Kidney (tissue), 22 donors: ENCODE results near the gene TCF25. TPM values are rescaled to one million over a fixed set of nuclear protein-coding genes. Genes with fewer than 3 reads are reported as not detected.
"Not testable (repeated sequence)": the region's sequence is repeated elsewhere in the genome, so short reads cannot be mapped to it uniquely, and the experiment has no call there.

Experiments
- DNase-seq, 5 donors: peaks; one replicate each; pipeline ENCODE4 v3.0.0-alpha.2; 2013 to 2020
- FAIRE-seq: peaks from 2 replicates; lab custom pipeline; 2012; peaks lifted over from hg19 to GRCh38; lab: Jason Lieb, UNC
- H3K27ac ChIP-seq, 2 donors: one replicate each; pipeline ENCODE4 v1.7.0; 2013; ENCODE audit warnings: low read depth in 2 of 2, low read length in 2 of 2, inconsistent platforms in 1 of 2
- H3K27me3 ChIP-seq: one replicate; pipeline ENCODE4 v1.7.1; 2013; ENCODE audit warnings: low read length, inconsistent platforms; ENCODE audit not compliant: control insufficient read depth, insufficient read depth
- H3K36me3 ChIP-seq, 3 donors: one replicate each; pipeline versions ENCODE4 v1.7.0 to v1.7.1; 2013; ENCODE audit warnings: low read length in 3 of 3, control low read depth in 1 of 3, inconsistent platforms in 1 of 3; ENCODE audit not compliant: insufficient read depth in 3 of 3, control insufficient read depth in 2 of 3
- H3K4me1 ChIP-seq, 3 donors: one replicate each; pipeline versions ENCODE4 v1.7.0 to v1.7.1; 2013; ENCODE audit warnings: low read length in 3 of 3, inconsistent platforms in 1 of 3, low read depth in 1 of 3; ENCODE audit not compliant: control insufficient read depth in 2 of 3, insufficient read depth in 2 of 3
- H3K4me3 ChIP-seq, 3 donors: one replicate each; pipeline versions ENCODE4 v1.7.0 to v1.8.1; 2013; ENCODE audit warnings: low read length in 3 of 3, control low read depth in 1 of 3, inconsistent platforms in 1 of 3
- H3K9ac ChIP-seq, 3 donors: one replicate each; pipeline versions ENCODE4 v1.7.0 to v1.7.1; 2013; ENCODE audit warnings: low read length in 3 of 3, control low read depth in 1 of 3, inconsistent platforms in 1 of 3
- H3K9me3 ChIP-seq, 3 donors: one replicate each; pipeline versions ENCODE4 v1.7.0 to v1.7.1; 2013; ENCODE audit warnings: low read length in 3 of 3, control low read depth in 1 of 3, inconsistent platforms in 1 of 3; ENCODE audit not compliant: control insufficient read depth in 2 of 3, insufficient read depth in 1 of 3
- CTCF ChIP-seq: IDR thresholded peaks from 3 replicates; pipeline ENCODE4 v1.5.1; 2012; ENCODE audit warnings: mild to moderate bottlenecking, moderate library complexity, borderline replicate concordance; ENCODE audit not compliant: insufficient read depth; ENCODE audit errors: extremely low read depth
- intact Hi-C: fragments of 100-400 bp; cut with DNase I; formaldehyde crosslinking; loops from one replicate; pipeline ENCODE4 v1.11.1; 2022
- long read RNA-seq, 10 donors: library from polyadenylated mRNA in 1 of 10; unstranded in 1 of 10; transcript quantifications; one replicate each; pipeline ENCODE4 v2.0.0 and lab custom pipeline, GENCODE V29; 2021 to 2026
- polyA plus RNA-seq: library from polyadenylated mRNA; stranded (reverse); fragments of 350-450 nt; fragmentation: Illumina TruSeq; extraction: RNeasy Lipid Tissue Mini Kit (QIAGEN cat#74804); gene quantifications from one replicate; pipeline ENCODE4 v1.2.3, GENCODE V29; 2014; ENCODE audit warnings: low read depth, low replicate concordance; ENCODE audit not compliant: insufficient read depth
- total RNA-seq: library from RNA; stranded (reverse); fragmentation: NEBNext Ultra II Directional; extraction: Animal tissue kit (Norgen Biotek cat#: 25700); gene quantifications from one replicate; pipeline ENCODE4 v1.2.1, GENCODE V29; 2021
- donor health status: control.
- donor health status: control.
- donor health status: control.
- donor health status: control.
- donor health status: control.
- donor health status: DM: yes; HTN: yes; CAD: no.
- donor health status: Normal renal cell carcinoma (clear cell type).

Gene TCF25
- 209 TPM for total RNA-seq
- polyA plus RNA-seq, result 157 TPM
- long read RNA-seq, donor 1, transcript TCF25-201 (18 exons, 2,233 nt), result major isoform, 5 of 56 reads
- long read RNA-seq, donor 1, transcript TCF25-203 (2 exons, 981 nt), result major isoform, 5 of 56 reads
- long read RNA-seq, donor 1, partial matches to known transcripts, result 42 of 56 reads
- long read RNA-seq, donor 1, other reads (novel, unspliced or antisense), result 0 of 56 reads
- long read RNA-seq, donor 2, transcript TCF25-201 (18 exons, 2,233 nt), result major isoform, 11 of 40 reads
- long read RNA-seq, donor 2, transcript TCF25-220 (2 exons, 1,535 nt), result minor isoform, 5 of 40 reads
- long read RNA-seq, donor 2, partial matches to known transcripts, result 18 of 40 reads
- long read RNA-seq, donor 2, other reads (novel, unspliced or antisense), result 0 of 40 reads
- long read RNA-seq, donor 3, transcript TCF25-201 (18 exons, 2,233 nt), result minor isoform, 12 of 68 reads
- long read RNA-seq, donor 3, transcript TCF25-203 (2 exons, 981 nt), result major isoform, 13 of 68 reads
- long read RNA-seq, donor 3, partial matches to known transcripts, result 40 of 68 reads
- long read RNA-seq, donor 3, other reads (novel, unspliced or antisense), result 0 of 68 reads
- long read RNA-seq, donor 4, transcript TCF25-201 (18 exons, 2,233 nt), result major isoform, 8 of 21 reads
- long read RNA-seq, donor 4, partial matches to known transcripts, result 9 of 21 reads
- long read RNA-seq, donor 4, other reads (novel, unspliced or antisense), result 0 of 21 reads
- long read RNA-seq, donor 5, result 0 reads
- long read RNA-seq, donor 6, partial matches to known transcripts, result 22 of 24 reads
- long read RNA-seq, donor 6, other reads (novel, unspliced or antisense), result 0 of 24 reads
- long read RNA-seq, donor 7, transcript TCF25-201 (18 exons, 2,233 nt), result major isoform, 39 of 168 reads
- long read RNA-seq, donor 7, partial matches to known transcripts, result 107 of 168 reads
- long read RNA-seq, donor 7, other reads (novel, unspliced or antisense), result 18 of 168 reads
- long read RNA-seq, donor 8, transcript TCF25-203 (2 exons, 981 nt), result minor isoform, 5 of 77 reads
- long read RNA-seq, donor 8, transcript TCF25-220 (2 exons, 1,535 nt), result major isoform, 6 of 77 reads
- long read RNA-seq, donor 8, partial matches to known transcripts, result 65 of 77 reads
- long read RNA-seq, donor 8, other reads (novel, unspliced or antisense), result 0 of 77 reads
- long read RNA-seq, donor 9, partial matches to known transcripts, result 32 of 44 reads
- long read RNA-seq, donor 9, other reads (novel, unspliced or antisense), result 0 of 44 reads
- long read RNA-seq, donor 10, transcript TCF25-220 (2 exons, 1,535 nt), result minor isoform, 5 of 48 reads
- long read RNA-seq, donor 10, transcript TCF25-203 (2 exons, 981 nt), result minor isoform, 6 of 48 reads
- long read RNA-seq, donor 10, transcript TCF25-201 (18 exons, 2,233 nt), result major isoform, 11 of 48 reads
- long read RNA-seq, donor 10, partial matches to known transcripts, result 25 of 48 reads
- long read RNA-seq, donor 10, other reads (novel, unspliced or antisense), result 0 of 48 reads

- FAIRE-seq (no peak), DNase-seq (peak; percentile 92 to 97 (median 96))
- Histone ChIP-seq H3K4me3 (peak within 1 kb of the TSS; percentile 65 to 79 (median 69)), H3K9me3 (no peaks in the 10 kb centered on the region), H3K27me3 (no peaks in the 10 kb centered on the region), H3K4me1 (peaks cover 0 to 4% (median 0%) of the 10 kb centered on the region in 3 donors), H3K9ac (peak within 1 kb of the TSS; percentile 32 to 84 (median 83)), H3K36me3 (peaks cover 0 to 7% (median 5%) of the 10 kb centered on the region in 3 donors), H3K27ac (peak within 1 kb of the TSS; percentile 100)
- no peak for TF ChIP-seq CTCF
- intact Hi-C loops, result no loop called here
Measured at GRCh38 chr16:89873109-89873971, at the start of gene TCF25. TSS of gene TCF25 (plus strand) at chr16:89873592. CDS start at chr16:89873668, 76 bp downstream.

GRCh38 chr16:89823824-89824148 is 49.6 kb upstream of the TCF25 start:
- H3K36me3 ChIP-seq, DNase-seq, H3K27ac ChIP-seq, FAIRE-seq, H3K27me3 ChIP-seq, H3K9me3 ChIP-seq, H3K4me1 ChIP-seq, H3K4me3 ChIP-seq, intact Hi-C loops, H3K9ac ChIP-seq: not testable (repeated sequence)

- no peaks in the 10 kb centered on the region for H3K36me3 ChIP-seq
- peaks cover 0 to 3% (median 3%) of the 10 kb centered on the region in 3 donors for H3K4me1 ChIP-seq
- H3K4me3 ChIP-seq, result no peak overlapping the region
- FAIRE-seq (no peak), DNase-seq (no peak)
- H3K27ac ChIP-seq, result no peak overlapping the region
- intact Hi-C loops, result no loop called here
- TF ChIP-seq CTCF, result no peak
- no peaks in the 10 kb centered on the region for H3K27me3 ChIP-seq
- H3K9me3 ChIP-seq, result no peaks in the 10 kb centered on the region
- H3K9ac ChIP-seq, result no peak overlapping the region
Measured at GRCh38 chr16:89826531-89827382, 46.6 kb upstream of the TCF25 start.
